Measurements from ENCODE around the gene PPIG. TPM values are rescaled to one million over a fixed set of nuclear protein-coding genes. Genes with fewer than 3 reads are reported as not detected.
"Not testable (repeated sequence)": the region's sequence is repeated elsewhere in the genome, so short reads cannot be mapped to it uniquely, and the experiment has no call there.

PPIG gene
- 10 to 100 TPM; 46.9 to 50.5 TPM for total RNA-seq
- long read RNA-seq, full-length matches to known transcripts, result 12 of 47 reads
- long read RNA-seq, partial matches to known transcripts, result 29 of 47 reads
- long read RNA-seq, other reads (novel, unspliced or antisense), result 6 of 47 reads

DNA sequence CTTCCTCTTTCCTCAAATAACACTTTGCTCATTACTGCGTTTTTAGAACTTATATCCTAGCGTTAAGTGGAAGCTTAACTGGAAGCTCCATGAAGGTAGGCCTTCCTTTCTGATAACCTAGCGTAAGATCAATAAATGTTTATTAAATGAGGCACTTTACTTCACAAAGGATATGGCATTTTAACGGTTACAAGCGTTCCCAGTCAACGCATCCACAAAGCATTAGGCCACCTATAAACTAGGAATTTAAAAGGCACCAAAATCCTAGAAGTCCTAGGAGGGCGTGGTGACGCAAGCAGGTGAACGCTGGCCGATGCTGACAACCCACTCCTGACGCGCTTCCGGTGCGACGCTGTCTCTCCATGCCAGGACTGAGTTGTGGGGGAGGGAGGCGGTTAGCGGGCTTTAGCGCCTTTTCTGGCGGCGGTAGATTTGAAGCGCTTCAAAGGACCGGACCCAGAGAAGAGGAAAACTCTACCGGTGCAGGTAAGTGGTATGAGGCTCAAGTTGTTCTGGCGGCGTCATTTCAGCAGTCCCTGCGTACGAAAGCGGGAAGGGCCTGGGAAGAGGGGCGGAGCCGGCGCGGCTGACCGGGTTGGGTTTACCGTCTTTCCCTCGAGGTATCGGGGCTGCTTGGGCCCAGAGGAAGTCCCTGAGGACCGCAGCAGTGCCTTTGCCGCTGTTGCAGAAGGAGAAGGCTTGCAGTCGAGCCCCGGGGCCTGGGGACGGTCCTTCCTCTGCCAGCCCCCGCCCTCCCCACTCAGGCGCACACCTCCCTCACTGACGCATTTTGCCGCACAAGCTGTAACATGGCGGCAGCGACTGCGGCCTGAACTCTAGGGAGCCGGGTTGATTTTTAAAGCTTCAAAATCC lies at the start of gene PPIG:
Gene PPIG (plus strand): TSS at position 347 of the 873 bp plus-strand sequence. CDS start 19,691 bp downstream, outside the sequence.
- DNase-seq (peak; percentile 92 to 93), ATAC-seq (peak; percentile 95)
- intact Hi-C loops (cut with DNase I, micrococcal nuclease), result no loop called here

DNA sequence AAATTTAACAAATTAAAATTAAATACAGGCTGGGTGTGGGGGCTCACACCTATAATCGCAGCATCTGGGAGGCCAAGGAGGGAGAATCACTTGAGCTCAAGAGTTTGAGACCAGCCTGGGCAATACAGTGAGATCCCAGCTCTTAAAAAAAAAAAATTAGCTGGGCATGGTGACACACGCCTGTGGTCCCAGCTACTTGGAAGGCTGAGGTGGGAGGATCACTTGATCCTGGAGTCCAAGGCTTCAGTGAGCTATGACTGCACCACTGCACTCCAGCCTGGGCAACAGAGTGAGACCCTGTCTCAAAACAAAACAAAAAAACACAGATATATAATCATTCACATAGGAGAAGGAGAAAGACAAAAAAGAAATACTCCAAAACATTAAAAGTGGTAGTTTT lies 44.7 kb upstream of the PPIG start:
- DNase-seq; intact Hi-C loops (cut with DNase I, micrococcal nuclease); ATAC-seq: not testable (repeated sequence)

DNA sequence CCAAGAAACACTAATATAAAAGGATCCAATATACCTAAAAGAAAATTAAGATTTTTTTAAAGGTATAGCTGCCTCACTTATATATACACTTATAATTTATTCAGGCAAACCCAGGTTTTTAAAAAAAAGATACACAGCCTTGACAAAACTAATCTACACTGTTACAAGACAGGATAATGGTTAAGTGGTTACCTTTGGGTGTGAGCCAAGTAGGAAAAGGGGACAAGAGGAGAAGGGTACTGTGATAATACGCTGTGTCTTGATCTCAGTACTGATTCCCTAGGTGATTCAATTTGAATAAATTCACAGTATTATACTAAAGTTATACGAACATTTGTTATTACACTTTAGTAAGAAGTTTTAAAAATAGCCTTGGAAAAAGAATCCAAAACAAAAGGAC lies 44.0 kb upstream of the PPIG start:
- intact Hi-C loops (cut with DNase I, micrococcal nuclease), result no loop called here
- DNase-seq (no peak), ATAC-seq (no peak)

DNA sequence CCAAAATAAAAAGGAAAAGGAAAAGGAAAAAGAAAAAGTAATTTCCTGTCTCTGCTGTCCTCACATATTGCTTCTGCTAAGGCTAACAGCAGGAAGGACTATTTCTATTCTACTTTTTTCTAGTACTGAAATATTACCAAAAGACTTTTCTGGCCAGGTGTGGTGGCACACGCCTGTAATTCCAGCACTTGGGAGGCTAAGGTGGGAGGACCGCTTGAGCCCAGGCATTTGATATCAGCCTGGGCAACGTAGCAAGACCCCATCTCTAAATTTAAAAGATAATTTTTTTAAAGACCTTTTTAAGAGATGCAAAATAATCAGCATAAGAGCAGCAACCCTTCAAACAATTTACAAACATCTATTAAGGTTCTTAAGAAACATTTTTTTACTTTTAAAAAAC lies 41.7 kb upstream of the PPIG start:
- ATAC-seq, result no peak
- intact Hi-C loops (cut with DNase I, micrococcal nuclease), result no loop called here

DNA sequence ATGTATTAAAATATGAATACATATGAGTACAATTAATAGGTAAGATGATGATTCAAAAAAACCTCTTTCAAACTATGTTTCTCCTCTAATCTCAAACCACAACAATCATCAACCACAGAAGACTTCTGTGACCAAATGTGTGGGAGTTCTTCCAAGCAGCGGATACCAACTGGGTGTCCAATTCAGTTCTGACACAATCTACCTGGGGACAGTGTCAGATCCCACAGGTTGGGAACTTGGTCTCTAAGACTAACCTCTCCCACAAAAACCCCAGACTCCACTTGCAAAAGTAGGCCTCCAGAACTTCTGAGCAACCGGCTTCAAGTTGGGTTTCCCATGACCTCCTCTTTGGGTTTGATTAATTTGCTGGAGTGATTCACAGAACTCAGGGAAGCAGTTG lies 37.4 kb upstream of the PPIG start:
- intact Hi-C loops (cut with DNase I, micrococcal nuclease), result no loop called here
- no peak for ATAC-seq
- no peak for DNase-seq

More for the DNA sequence above, 41.7 kb upstream of the PPIG start:
- DNase-seq, result no peak

DNA sequence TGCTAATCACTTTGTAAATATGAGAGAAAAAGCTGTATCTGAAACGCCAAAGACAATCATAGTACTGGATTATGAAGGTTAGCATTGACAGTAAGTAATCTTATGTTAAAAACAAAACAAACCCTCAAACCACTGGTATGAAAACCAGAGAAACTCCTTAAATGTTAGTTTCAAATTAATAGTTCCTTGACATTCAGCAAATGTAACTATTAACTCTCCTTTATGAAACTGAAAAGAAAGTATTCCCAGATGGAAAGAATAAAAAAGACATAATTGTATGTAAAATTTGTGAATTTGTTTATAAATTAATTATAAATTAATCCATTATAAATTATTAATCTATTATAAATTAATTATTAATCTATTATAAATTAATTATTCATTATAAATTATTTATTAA lies 22.8 kb upstream of the PPIG start:
- intact Hi-C loops (cut with DNase I, micrococcal nuclease), result no loop called here
- no peak for ATAC-seq
- no peak for DNase-seq

DNA sequence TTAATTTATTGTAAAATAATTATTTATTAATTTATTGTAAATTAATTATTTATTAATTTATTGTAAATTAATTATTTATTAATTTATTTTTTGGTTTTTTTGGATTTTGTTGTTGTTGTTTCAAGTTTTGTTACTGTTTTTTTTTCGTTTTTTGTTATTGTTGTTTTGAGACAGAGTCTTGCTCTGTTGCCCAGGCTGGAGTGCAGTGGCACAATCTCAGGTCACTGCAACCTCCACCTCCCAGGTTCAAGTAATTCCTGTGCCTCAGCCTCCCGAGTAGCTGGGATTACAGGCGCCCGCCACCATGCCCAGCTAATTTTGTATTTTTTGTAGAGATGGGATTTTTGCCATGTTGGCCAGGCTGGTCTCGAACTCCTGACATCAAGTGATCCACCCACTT lies 22.1 kb upstream of the PPIG start:
- ATAC-seq; DNase-seq; intact Hi-C loops (cut with DNase I, micrococcal nuclease): not testable (repeated sequence)

DNA sequence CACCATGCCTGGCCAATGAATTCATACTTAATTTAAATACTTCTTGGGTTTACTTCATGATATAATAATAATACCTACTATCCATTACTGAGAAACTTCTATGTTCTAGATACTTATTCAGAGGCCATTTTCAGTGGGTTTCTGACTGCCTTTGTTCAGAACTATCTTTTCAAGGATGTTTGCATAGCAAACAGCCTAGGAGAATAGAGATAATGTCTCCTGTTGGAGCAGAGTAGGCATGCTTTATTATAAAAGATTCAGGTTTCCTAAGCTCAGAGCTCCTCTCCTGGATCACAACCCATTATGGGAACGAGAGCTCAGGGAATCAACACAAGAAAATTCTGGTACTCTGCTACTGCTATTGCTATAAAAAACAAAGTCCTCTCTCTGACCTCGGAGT lies 21.6 kb upstream of the PPIG start:
- intact Hi-C loops (cut with DNase I, micrococcal nuclease), result no loop called here
- ATAC-seq (peak; percentile 11), DNase-seq (no peak)

DNA sequence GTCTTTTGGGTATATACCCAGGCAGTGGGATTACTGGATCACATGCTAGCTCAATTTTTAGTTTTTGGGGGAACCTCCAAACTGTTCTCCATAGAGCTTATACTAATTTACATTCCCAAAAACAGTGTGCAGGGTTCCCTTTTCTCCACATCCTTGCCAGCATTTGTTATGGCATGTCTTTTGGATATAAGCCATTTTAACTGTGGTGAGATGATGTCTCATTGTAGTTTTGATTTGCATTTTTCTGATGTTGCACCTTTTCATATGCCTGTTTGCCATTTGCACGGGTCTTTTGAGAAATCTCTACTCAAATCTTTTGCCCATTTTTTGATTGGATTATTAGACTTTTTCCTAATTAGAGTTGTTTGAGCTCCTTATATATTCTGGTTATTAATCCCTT lies 18.5 kb upstream of the PPIG start:
- DNase-seq (no peak), ATAC-seq (no peak)
- intact Hi-C loops (cut with DNase I, micrococcal nuclease), result no loop called here

DNA sequence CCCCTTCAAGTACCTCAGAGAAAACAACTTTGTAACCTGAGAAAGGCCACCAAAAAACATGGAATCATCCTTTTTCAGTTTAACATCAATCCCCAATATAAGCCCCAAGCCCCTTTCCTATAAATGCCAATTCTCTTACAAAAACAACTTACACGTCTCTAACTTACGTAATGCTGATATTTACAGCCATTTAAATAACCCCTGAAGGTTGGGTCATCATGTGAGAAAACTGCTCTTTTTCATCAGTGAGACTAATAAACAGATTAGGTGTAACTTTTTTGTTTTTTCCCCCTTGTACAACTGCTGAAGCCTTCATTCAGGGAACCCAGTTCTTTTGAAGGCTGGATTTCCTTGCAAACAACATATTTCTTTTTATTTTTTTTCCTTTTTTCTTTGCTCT lies 14.2 kb upstream of the PPIG start:
- intact Hi-C loops (cut with DNase I, micrococcal nuclease), result loop anchor here in 1 of 2 donors (10.0 kb wide), 1 partner anchor 115 kb away; no protein-coding TSS in a partner anchor
- ATAC-seq (no peak), DNase-seq (no peak)

DNA sequence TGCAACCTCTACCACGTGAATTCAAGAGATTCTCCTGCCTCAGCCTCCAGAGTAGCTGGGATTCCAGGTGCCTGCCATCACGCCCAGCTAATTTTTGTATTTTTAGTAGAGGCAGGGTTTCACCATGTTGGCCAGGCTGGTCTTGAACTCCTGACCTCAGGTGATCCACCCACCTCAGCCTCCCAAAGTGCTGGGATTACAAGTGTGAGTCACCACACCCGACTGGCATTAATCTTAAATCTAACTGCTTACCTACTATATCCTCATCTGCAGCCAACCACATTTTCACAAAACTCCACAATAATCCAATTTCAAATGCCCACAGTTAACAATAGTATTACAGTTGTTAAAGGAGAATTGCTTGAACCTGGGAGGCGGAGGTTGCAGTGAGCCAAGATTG lies 13.4 kb upstream of the PPIG start:
- ATAC-seq, DNase-seq: not testable (repeated sequence)
- intact Hi-C loops (cut with DNase I, micrococcal nuclease), result loop anchor here in 1 of 2 donors (10.0 kb wide), 1 partner anchor 114 kb away; no protein-coding TSS in a partner anchor

DNA sequence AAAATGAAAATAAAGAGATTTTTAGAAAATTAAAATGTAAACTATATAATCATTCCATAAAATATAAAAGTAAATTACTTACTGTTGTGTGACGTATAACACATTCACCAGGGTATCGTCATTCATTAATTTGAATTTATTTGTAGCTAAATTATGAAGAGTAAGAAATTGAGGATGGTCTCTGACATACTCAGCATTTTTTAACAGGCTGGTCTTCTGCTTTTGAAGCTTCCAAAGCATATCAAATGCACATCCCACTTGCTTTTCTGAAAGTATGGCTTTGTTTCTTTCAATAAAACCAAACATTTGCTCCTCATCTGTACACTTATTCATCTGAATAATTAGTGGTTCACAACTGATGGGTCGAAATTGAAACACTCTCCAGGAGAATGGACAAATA lies 12.6 kb upstream of the PPIG start:
- ATAC-seq, result no peak
- intact Hi-C loops (cut with DNase I, micrococcal nuclease), result loop anchor here in 1 of 2 donors (10.0 kb wide), 1 partner anchor 113 kb away; no protein-coding TSS in a partner anchor
- DNase-seq, result no peak

DNA sequence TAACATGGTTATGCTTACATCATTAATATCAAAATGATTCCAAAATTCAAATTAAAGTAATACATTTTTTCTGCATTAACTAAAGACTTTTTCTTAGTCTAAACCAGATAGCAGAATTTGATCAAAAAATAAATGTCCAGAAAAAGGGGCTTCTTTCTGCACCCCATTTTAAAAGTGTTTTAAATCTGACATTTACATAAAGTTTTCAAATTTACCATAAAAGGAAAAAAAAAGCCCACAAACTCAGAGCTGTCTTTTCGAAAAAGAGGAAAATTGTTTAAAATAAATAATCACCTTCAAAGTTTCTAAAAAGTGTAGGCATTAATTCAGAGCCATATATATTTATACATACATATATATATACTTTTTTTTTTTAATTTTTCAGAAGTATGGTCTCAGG lies 12.0 kb upstream of the PPIG start:
- intact Hi-C loops (cut with DNase I, micrococcal nuclease), result loop anchor here in 1 of 2 donors (10.0 kb wide), 1 partner anchor 113 kb away; no protein-coding TSS in a partner anchor
- no peak for ATAC-seq
- no peak for DNase-seq

DNA sequence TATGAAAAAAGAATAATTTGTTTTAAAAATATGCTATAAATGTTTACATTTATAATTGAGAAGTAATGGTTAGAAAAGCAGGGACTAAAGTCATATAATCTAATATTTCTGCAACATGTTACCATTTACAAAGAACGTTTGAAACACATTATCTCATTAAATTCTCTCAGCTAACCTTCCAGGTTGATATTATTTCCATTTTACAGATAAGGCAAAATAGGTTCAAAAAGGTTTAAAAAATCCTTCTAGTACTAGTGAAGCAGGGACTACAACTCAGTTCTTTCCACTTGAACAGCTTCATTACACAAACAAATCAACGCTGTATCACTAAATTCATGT lies 11.4 kb upstream of the PPIG start:
- ATAC-seq, result no peak
- DNase-seq, result no peak
- intact Hi-C loops (cut with DNase I, micrococcal nuclease), result loop anchor here in 1 of 2 donors (10.0 kb wide), 1 partner anchor 112 kb away; no protein-coding TSS in a partner anchor

DNA sequence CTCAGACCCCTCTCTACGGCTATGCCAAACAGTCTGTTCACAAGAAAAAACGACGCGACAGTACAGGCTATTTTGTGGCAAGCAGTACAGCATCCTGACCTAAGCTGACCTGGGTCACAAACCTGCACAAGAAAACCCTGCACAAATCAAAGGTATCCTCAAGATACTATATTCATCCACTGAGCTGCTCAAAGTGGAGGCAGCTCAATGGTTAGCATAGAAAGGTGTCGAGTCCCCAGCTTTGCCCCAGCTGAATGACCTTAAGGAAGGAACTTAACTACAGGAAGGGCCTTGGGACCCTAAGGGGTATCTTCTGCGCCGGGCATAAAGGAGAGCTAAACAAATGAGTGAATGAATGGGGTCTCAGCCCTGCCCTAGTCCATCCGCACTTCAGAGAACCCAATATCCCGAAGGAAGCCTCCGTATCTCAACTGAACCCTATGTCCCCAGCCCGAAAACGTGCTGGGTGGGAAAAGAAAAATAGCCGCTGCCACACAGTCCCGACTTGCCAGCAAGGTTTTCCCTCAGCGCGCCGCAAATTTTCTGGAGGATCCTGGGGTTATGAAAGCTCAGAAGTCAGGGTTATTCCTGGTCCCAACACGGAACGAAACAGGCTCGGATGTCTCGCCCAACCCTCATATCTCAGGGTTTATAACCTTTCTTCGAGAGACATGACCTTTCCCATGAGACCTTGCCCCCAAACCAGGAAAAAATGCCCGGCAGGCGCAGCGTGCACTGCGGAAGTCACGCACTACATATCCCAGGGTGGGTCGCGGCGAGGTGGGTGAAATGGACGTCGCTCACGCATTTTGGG lies 10.8 kb upstream of the PPIG start, which contains the start of gene FASTKD1:
Gene FASTKD1 (minus strand): TSS at position 706 of the 814 bp plus-strand sequence. CDS start 1,836 bp downstream, outside the sequence.
- ATAC-seq (peak; percentile 98), DNase-seq (peak; percentile 93 to 94)
- intact Hi-C loops (cut with DNase I, micrococcal nuclease), result loop anchor here in 1 of 2 donors (10.0 kb wide), 1 partner anchor 111 kb away; no protein-coding TSS in a partner anchor

DNA sequence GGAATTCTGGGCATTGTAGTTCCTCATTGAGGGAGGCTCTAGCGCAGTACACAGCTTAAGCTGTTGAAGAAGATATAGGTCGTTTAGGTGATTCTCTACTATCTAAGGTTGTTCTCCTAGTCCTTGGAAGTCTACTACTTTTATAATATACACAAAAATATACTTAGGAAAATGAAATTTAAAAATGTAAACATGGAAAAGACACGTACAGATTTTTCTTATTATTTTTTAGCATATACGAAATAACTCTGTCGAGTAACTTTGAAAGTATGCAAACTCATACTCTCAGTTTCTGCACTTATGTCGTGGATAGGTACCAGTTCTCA lies 10.2 kb upstream of the PPIG start:
- intact Hi-C loops (cut with DNase I, micrococcal nuclease), result loop anchor here in 1 of 2 donors (10.0 kb wide), 1 partner anchor 111 kb away; no protein-coding TSS in a partner anchor
- no peak for ATAC-seq
- DNase-seq, result no peak

DNA sequence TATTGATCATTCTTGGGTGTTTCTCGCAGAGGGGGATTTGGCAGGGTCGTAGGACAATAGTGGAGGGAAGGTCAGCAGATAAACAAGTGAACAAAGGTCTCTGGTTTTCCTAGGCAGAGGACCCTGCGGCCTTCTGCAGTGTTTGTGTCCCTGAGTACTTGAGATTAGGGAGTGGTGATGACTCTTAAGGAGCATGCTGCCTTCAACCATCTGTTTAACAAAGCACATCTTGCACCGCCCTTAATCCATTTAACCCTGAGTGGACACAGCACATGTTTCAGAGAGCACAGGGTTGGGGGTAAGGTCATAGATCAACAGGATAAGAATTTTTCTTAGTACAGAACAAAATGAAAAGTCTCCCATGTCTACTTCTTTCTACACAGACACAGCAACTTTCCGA lies 9.6 kb upstream of the PPIG start:
- ATAC-seq, DNase-seq: not testable (repeated sequence)
- intact Hi-C loops (cut with DNase I, micrococcal nuclease), result loop anchor here in 1 of 2 donors (10.0 kb wide), 1 partner anchor 110 kb away; no protein-coding TSS in a partner anchor

DNA sequence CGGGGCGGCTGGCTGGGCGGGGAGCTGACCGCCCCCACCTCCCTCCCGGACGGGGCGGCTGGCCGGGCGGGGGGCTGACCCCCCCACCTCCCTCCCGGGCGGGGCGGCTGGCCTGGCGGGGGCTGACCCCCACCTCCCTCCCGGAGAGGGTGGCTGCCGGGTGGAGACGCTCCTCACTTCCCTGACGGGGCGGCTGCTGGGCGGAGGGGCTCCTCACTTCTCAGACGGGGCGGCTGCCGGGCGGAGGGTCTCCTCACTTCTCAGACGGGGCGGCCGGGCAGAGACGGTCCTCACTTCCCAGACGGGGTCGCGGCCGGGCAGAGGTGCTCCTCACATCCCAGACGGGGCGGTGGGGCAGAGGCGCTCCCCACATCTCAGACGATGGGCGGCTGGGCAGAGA lies 8.9 kb upstream of the PPIG start:
- intact Hi-C loops (cut with DNase I, micrococcal nuclease), result loop anchor here in 1 of 2 donors (10.0 kb wide), 1 partner anchor 110 kb away; no protein-coding TSS in a partner anchor
- ATAC-seq, DNase-seq: not testable (repeated sequence)

DNA sequence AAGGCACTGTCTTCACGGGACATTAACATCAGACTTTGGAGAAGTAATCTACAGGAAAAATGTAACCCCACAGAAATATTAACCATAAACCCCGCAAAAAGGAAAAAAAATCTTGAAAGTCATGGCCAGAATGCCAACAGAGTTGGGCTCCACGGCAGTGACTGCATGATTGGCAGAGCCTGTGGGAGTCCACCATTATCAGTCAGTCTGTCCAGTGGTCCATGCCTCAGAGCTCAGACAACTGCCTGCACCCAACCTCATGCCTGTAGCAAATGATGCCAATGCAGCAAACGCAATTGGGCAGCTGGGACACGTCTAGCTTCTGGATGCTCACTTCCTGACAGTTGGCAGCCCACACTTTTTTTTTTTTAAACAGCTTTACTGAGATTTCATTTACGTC lies 5.1 kb upstream of the PPIG start:
- no peak for DNase-seq
- intact Hi-C loops (cut with DNase I, micrococcal nuclease), result loop anchor here in 1 of 2 donors (10.0 kb wide), 1 partner anchor 106 kb away; no protein-coding TSS in a partner anchor
- ATAC-seq, result no peak

Data from left colon (tissue), 2 donors.